ENCODE data around the gene KIF2B.

DNA sequence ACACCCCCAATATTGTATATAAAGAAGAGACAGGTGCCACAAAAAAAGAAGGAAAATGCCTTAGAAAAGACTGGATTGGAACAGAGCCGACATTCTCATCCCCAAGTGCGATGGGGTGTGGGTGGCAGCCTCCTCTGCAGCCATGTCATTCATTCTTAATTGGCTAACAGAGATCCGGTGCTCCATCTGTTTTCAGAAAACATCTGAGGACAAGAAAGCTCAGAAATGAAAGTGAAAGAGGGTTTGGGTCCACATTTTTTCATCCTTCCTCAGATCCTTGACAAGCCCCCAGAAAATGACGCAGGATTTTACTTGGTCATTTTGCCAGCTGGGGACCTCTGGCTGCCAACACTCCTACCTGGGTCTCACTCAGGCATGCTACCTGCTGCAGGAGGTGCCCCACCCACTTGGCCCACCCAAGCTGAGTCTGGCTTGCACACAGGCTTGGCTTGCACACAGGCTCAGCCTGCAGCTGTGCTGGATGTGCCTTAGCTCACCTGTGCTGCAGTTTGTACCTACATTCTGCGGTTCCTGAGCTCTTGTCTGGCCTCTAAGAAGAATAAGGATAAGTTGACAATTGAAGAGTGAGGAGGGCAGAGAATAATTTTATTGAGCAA lies 21.9 kb downstream of the KIF2B start:
- TF ChIP-seq, protein P1, sequence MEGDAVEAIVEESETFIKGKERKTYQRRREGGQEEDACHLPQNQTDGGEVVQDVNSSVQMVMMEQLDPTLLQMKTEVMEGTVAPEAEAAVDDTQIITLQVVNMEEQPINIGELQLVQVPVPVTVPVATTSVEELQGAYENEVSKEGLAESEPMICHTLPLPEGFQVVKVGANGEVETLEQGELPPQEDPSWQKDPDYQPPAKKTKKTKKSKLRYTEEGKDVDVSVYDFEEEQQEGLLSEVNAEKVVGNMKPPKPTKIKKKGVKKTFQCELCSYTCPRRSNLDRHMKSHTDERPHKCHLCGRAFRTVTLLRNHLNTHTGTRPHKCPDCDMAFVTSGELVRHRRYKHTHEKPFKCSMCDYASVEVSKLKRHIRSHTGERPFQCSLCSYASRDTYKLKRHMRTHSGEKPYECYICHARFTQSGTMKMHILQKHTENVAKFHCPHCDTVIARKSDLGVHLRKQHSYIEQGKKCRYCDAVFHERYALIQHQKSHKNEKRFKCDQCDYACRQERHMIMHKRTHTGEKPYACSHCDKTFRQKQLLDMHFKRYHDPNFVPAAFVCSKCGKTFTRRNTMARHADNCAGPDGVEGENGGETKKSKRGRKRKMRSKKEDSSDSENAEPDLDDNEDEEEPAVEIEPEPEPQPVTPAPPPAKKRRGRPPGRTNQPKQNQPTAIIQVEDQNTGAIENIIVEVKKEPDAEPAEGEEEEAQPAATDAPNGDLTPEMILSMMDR (IDR thresholded peaks at IDR 0.05 in 4 of 5, conservative IDR thresholded peaks at IDR 0.05 in 1 of 5): no peak
- no peak for TF ChIP-seq POLR2A (IDR thresholded peaks at IDR 0.05)
